SK-N-MC (cell line): Measurements from ENCODE around the gene SLC35F3.

Source experiments
- EZH2 ChIP-seq: fragments of 200-600 bp; sonication (generic); IDR thresholded peaks from one replicate; pipeline ENCODE4 v1.6.1; 2017; ENCODE audit warnings: antibody characterized with exemption
- FOXP2 ChIP-seq: optimal IDR thresholded peaks from 2 replicates; pipeline ENCODE3; 2011; ENCODE audit warnings: mild to moderate bottlenecking, moderate library complexity; ENCODE audit not compliant: insufficient read depth; ENCODE audit errors: extremely low read length, control extremely low read depth
- POLR2AphosphoS5 ChIP-seq: IDR thresholded peaks from 2 replicates; pipeline ENCODE4 v1.6.1; 2012; ENCODE audit warnings: mild to moderate bottlenecking, low read depth, low read length, borderline replicate concordance

DNA sequence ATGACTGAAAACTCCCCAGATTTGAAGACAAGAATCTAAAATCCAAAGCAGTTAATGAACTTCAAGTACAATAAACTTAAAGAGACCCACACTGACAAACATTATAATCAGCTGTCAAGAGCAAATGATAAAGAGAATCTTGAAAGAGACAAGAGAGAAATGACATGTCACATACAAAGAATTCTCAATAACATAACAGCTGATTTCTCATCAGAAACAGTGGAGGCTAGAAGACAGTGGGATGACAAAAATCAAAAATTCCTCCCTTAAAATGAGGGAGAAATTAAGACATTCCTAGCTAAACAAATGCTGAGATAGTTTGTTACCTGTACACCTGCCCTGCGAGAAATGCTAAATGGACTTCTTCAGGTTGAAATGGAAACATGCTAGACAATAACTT lies 432.8 kb downstream of the SLC35F3 start:
- TF ChIP-seq EZH2 = no peak
- no peak for TF ChIP-seq FOXP2
- TF ChIP-seq POLR2AphosphoS5 = no peak
